NCI-H1930 (cell line): ENCODE measurements around the gene CEP41.
"Not testable (repeated sequence)": the region's sequence is repeated elsewhere in the genome, so short reads cannot be mapped to it uniquely, and the experiment has no call there.

ENCODE experiments used
- DNase-seq, 2 experiments: peaks; one replicate each; lab custom pipeline; 2025; lab: John Stamatoyannopoulos, UW

CEP41 gene

DNA sequence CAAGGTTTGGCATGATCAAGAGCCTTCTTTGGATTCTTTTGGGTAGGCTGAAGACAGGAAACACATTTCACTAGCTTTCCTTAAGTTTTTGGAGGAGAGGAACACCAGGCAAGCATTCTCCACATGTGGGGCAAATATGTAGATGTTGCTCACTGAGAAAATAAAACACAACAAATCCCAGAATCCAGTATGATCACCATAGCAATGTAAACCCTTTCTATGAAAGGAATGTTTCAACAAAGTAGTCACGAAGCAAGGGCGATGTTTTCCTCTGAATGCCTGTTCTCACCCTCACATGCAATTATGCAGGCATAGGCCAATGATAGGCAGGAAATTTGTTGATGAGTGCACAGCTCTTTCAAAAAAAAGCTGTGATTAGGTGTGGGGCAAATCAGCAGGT lies 20.5 kb upstream of the CEP41 start:
- DNase-seq = no peak

- no peak for DNase-seq
These were observed 17.4 kb upstream of the CEP41 start for GRCh38 chr7:130458257-130458656.

DNA sequence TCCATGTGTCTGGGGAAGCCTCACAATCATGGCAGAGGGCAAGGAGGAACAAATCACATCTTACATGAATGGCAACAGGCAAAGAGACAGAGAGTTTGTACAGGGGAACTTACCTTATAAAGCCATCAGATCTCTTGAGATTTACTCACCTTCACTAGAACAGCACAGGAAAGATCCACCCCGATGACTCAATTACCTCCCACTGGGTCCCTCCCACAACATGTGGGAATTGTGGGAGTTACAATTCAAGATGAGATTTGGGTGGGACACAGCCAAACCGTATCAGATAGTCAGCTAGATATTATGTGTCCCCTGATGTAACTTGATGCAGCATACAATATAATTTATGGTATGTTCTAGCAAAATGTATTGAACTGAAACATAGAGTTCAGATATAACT lies 14.1 kb upstream of the CEP41 start:
- no peak for DNase-seq

- no peak for DNase-seq
These were observed 12.1 kb upstream of the CEP41 start for GRCh38 chr7:130452951-130453350.

DNA sequence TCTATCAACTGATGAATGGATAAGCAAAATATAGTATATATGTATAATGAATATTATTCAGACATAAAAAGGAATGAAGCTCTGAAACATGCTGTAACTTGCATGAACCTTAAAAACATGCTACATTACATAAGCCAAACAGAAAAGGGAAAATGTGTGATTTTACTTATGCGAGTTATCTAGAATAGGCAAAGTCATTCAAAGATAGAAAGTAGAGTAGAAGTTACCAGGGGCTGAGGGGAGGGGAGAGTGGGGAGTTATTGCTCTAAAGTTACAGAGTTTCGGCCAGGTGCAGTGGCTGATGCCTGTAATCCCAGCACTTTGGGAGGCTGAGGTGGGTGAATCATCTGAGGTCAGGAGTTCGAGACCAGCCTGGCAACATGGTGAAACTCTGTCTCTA lies 10.5 kb upstream of the CEP41 start:
- DNase-seq = not testable (repeated sequence)

- DNase-seq = no peak
These were observed 5.4 kb upstream of the CEP41 start for GRCh38 chr7:130446259-130446658.

DNA sequence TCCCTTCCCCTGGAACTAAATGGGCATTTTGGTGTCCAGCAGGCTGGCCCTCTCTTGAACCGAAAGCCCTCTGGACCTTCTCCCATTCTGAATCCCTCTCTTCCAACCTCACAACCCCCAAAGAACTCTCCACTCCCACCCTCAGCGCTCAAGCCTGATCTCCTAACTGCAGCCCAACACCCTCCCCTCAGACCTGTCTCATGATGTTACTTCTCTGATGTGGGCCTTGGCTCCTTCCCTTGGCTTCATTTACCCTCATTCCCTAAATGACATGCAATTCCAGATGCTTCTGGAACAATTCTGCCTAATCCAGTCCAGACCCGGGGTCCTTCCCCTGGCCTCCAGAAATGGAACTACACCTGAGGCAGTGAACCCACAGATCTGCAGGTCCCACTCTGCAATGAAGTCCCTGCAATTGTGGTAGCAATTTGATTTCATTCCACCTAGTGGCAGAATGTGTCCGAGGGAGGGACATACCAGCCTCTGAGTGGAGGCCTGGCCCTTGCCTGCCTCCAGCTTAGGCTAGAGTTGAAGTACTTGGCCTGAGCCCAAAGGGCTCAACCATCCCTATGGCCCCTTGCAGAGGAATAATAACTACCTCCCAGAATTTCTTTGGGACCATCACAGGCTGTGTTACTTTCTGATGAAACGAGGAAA lies 4.1 kb upstream of the CEP41 start:
- DNase-seq = no peak

DNA sequence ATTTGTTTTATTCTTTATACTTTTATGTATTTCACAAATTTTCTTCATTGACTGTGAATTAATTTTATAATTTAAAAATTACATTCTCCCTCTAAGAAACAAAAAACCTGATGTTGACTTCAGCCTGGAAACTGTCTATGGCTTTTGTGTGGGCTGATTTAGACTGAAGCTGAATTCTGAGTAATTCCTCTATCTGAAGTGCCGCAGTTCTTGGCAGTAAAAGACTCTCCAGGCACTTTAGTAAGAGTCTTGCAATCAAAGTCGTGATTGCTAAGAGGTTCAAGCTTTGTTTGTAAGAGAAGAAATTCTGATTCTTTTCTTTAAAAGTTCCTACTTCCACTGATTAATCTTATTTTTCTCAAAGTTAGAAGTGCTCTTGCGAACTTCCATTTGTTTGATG lies 3.4 kb upstream of the CEP41 start:
- no peak for DNase-seq

DNA sequence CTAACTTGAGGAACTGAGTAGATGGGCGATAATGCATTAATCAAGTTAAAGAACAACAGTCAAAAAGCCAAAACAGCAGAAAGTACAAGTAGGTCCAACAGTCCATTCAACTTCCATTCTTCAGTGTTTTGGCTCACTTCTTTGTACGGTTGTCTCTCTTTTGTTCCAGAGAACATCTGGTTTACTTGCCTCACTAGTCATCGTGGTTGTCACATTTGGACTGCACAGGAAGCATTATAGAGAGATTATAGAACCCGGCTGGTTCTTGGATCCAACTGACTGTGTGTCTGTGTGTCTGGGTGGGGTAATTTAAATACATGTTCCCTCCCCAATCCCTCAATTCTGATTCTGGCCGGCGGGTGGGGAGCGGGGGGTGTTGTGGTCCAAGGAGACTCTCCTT lies 1.8 kb upstream of the CEP41 start:
- no peak for DNase-seq

GRCh38 chr7:130441408-130441869 lies 623 bp upstream of the CEP41 start:
- DNase-seq = peak; percentile 89 to 96

GRCh38 chr7:130436253-130436652 lies 4.6 kb downstream of the CEP41 start:
- DNase-seq = no peak

- DNase-seq = no peak
These were observed 5.4 kb downstream of the CEP41 start for GRCh38 chr7:130435311-130435854.

- no peak for DNase-seq
These were observed 7.5 kb downstream of the CEP41 start for GRCh38 chr7:130433301-130433700.

DNA sequence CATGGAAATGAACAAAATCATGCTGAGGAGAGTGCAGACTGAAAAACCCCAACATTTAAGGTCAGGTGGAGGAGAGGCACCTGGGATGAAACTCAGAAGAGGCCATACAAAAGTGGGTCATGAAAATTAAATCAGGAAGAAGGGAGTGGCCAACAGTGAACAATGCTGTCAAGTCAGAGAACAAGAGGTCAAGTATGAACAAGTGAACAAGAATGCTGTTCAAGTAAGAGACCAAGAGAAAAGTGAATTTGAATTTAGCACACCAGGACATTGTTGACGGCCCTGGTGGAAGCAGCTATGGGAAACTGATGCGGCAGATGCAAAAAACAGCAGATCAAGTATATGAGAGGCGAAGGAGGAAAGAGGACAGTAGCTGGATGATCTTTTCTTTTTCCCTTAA lies 7.9 kb downstream of the CEP41 start:
- no peak for DNase-seq

GRCh38 chr7:130430841-130431666 lies 9.8 kb downstream of the CEP41 start:
- peak in 1 of 2 experiments; percentile 56 for DNase-seq

- no peak for DNase-seq
These were observed 10.7 kb downstream of the CEP41 start for GRCh38 chr7:130430115-130430514.

DNA sequence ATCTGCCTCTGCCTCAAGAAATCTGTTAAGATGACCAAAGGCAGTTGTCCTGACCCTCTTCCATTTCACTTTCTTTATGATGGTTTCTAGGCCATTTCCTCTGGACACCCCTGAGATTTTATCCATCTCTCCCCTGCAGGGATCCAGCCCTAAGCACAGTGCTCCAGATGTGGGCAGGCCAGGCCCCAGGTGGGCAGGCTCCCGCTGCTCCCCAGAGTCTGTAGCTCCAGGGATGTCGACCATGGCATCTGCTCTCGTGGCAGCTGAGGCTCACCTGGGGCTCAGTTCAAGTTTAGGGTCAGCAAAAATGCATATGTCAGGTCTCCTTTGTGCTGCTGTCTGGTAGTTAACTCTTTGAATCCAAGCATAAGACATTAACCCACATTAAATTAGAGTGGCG lies 11.8 kb downstream of the CEP41 start:
- DNase-seq = no peak

DNA sequence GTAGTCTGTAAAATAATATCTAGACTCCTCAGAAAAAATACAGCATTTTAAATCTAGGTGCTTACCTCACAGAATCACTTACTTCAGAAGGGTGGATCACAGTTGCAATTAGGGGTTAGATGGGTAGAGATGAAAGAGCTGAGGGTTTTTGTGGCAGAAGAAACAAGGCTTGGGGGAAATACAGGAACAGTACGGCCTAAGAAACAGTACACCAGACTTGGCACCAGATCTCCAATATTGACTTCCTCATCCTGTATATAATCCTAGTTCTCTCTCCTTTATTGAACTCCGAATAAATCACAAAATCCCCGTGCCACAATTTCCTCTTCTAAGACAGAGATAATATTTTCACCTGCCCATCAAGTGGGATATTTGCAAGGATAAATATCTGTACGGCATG lies 14.3 kb downstream of the CEP41 start:
- no peak for DNase-seq

GRCh38 chr7:130425796-130426195 lies 15.0 kb downstream of the CEP41 start:
- no peak for DNase-seq

GRCh38 chr7:130423501-130424037 lies 17.2 kb downstream of the CEP41 start:
- DNase-seq = no peak

GRCh38 chr7:130421684-130422083 lies 19.1 kb downstream of the CEP41 start:
- DNase-seq = peak; percentile 86 to 91

DNA sequence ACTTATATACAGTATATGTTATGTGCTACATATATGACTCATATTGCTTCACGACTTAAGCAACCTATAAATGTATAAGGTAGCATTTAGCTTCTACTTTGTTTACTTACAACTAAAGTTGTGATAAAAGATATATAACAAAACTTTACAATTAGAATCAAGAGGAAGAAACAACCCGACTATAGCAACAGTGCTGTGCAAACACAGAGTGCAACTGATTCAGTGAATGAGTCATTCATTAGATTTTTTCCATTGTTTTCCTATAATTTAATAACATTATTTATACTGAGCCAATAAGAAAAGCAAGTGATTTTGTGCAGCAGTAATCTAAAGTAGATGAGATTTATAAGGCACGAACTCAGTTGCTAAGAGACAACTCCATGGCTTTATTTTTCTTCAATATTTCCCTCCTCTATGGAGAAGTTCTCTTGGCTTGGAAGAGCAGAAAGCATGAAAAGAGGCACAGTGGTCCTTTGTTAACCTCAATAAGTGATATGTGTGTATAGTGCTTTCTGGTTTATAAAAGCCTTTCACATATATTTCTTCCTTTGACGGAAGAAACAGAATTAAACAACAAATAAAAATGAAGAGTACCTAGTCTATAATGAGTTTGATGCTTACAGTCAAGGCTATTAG lies 19.8 kb downstream of the CEP41 start:
- peak; percentile 79 to 82 for DNase-seq
